Measurements from ENCODE around the gene WDR38. TPM values are rescaled to one million over a fixed set of nuclear protein-coding genes. Genes with fewer than 3 reads are reported as not detected.

WDR38 gene
- total and polyA plus RNA-seq, 9 of the 15 experiments (the other 6 are each of a cell fraction or from before 2014, with no cell fraction given) = not detected

- FAIRE-seq = no peak
- Histone ChIP-seq H3K9me1 (ENCODE audit: control insufficient read depth, insufficient read depth, low read length) (no peaks in the 10 kb centered on the region), H2AFZ (ENCODE audit: low read depth, low read length) (no peak overlapping the region), H3K79me2 (ENCODE audit: control insufficient read depth, insufficient read depth, low read length) (no peaks in the 10 kb centered on the region), H4K20me1 (replicated peaks; ENCODE audit: control insufficient read depth, insufficient read depth, low read length) (no peaks in the 10 kb centered on the region), H3K4me3 (no peak overlapping the region), H3K36me3 (ENCODE audit: control insufficient read depth, insufficient read depth, low read length) (no peaks in the 10 kb centered on the region), H3K27ac (ENCODE audit: extremely low read depth, low read depth, low read length) (no peak overlapping the region), H3K9me3 (replicated peaks; ENCODE audit: control insufficient read depth, insufficient read depth, low read depth, low read length) (no peaks in the 10 kb centered on the region), H3K27me3 (ENCODE audit: control insufficient read depth in 2 of 2, insufficient read depth in 2 of 2, low read length in 2 of 2) (peaks cover 4 to 29% of the 10 kb centered on the region in 2 experiments; a peak in 3 of 5 replicates), H3K4me1 (replicated peaks in 1 of 2; ENCODE audit: control insufficient read depth in 2 of 2, insufficient read depth in 2 of 2, low read length in 2 of 2) (peaks cover 5 to 21% of the 10 kb centered on the region in 2 experiments; a peak in 4 of 5 replicates), H3K9ac (ENCODE audit: insufficient read depth in 1 of 2, low read depth in 2 of 2, low read length in 2 of 2) (no peak overlapping the region; a peak in 1 of 4 replicates), H3K4me2 (ENCODE audit: insufficient read depth, low read length) (no peak overlapping the region)
- no peak for ATAC-seq
- intact Hi-C loops (cut with micrococcal nuclease) = no loop called here
- no peak for DNase-seq (ENCODE audit: extremely low read depth in 1 of 4, low spot score in 3 of 4)
- TF ChIP-seq ZNF124 (CRISPR knock-in tag; IDR thresholded peaks at IDR 0.05) (no peak), THRB (CRISPR knock-in tag; conservative IDR thresholded peaks at IDR 0.05) (no peak), HMG20B (CRISPR knock-in tag; IDR thresholded peaks at IDR 0.05) (no peak), PTBP1 (IDR thresholded peaks at IDR 0.05; ENCODE audit: low read depth, low read length) (no peak), RBM34 (IDR thresholded peaks at IDR 0.05; ENCODE audit: borderline replicate concordance, insufficient read depth, low read length) (no peak), ZNF780A (CRISPR knock-in tag; IDR thresholded peaks at IDR 0.05) (no peak), SNIP1 (IDR thresholded peaks at IDR 0.05; ENCODE audit: low read depth) (no peak)
- in situ Hi-C loops (cut with MboI) = no loop called here
- ChIA-PET CTCF (ENCODE audit: low intra/inter-chr PET ratio) (no interaction called here), POLR2A (no interaction called here)
- 33% methylated on average over 6 of the region's 8 CpGs for WGBS (ENCODE audit: insufficient coverage, low coverage, missing lambda C conversion rate)
- BruUV-seq (replicated peaks) = no TSS peak
Measured at GRCh38 chr9:124803911-124804310, 49.3 kb upstream of the WDR38 start.

Measured in K562 (cell line).